Right lobe of liver (tissue), 6 donors: Measurements from ENCODE around the gene CPNE4. TPM values are rescaled to one million over a fixed set of nuclear protein-coding genes. Genes with fewer than 3 reads are reported as not detected.

Source experiments
- ATAC-seq, 4 donors: fragments of 200-7000 bp; cut with Tn5 transposase; one replicate each; pipeline ENCODE4 v1.9.1; 2020; ENCODE audit warnings: mild to moderate bottlenecking in 4 of 4, moderate library complexity in 4 of 4
- DNase-seq, 3 donors: peaks; one replicate each; pipeline ENCODE4 v3.0.0-alpha.2; 2020
- H3K27ac ChIP-seq, 3 donors: fragments of 200-600 bp; one replicate each; pipeline ENCODE4 v1.8.0; 2022
- H3K27me3 ChIP-seq, 2 donors: fragments of 200-600 bp; one replicate each; pipeline ENCODE4 v1.8.0; 2022
- H3K36me3 ChIP-seq, 4 donors: fragments of 200-600 bp; sonication (generic) in 1 of 4; one replicate each; pipeline versions ENCODE4 v1.5.1 to v1.8.0; 2017 to 2022; ENCODE audit warnings: control low read depth in 1 of 4
- H3K4me1 ChIP-seq, 4 donors: fragments of 200-600 bp; sonication (generic) in 1 of 4; one replicate each; pipeline versions ENCODE4 v1.5.1 to v1.8.0; 2017 to 2022; ENCODE audit warnings: control low read depth in 1 of 4
- H3K4me3 ChIP-seq, 3 donors: fragments of 200-600 bp; one replicate each; pipeline ENCODE4 v1.8.0; 2022
- H3K9me3 ChIP-seq, 4 donors: fragments of 200-600 bp; sonication (generic) in 1 of 4; one replicate each; pipeline versions ENCODE4 v1.5.1 to v1.8.0; 2017 to 2022; ENCODE audit warnings: control low read depth in 1 of 4
- POLR2A ChIP-seq: fragments of 450-650 bp; IDR thresholded peaks from one replicate; pipeline ENCODE4 v1.6.1; 2017; ENCODE audit warnings: antibody characterized with exemption, mild to moderate bottlenecking
- WGBS: methylation state at CpG from one replicate; pipeline ENCODE4 v1.1.6; 2018; ENCODE audit warnings: low coverage, low lambda C conversion rate; ENCODE audit not compliant: insufficient coverage; ENCODE audit errors: missing lambda C conversion rate; 5-methylcytosine and 5-hydroxymethylcytosine counted together
- intact Hi-C, 2 donors: fragments of 100-400 bp; cut with DNase I; formaldehyde crosslinking; loops; one replicate each; pipeline versions ENCODE4 v1.11.2 to v1.14.1; 2022
- total RNA-seq, 6 experiments: library from RNA; depleted of rRNA in 2 of 6; stranded (reverse); fragments of >200 nt in 2 of 6; fragmentation: NEBNext Ultra II Directional in 3 of 6; extraction: Animal tissue kit (Norgen Biotek cat#: 25700) in 3 of 6; gene quantifications; one replicate each; pipeline versions ENCODE4 v1.1.0 to v1.2.4, GENCODE V29; 2016 to 2023
- TF ChIP-seq, protein P1 (sequence below), 4 donors: fragments of 200-600 bp in 3 of 4; fragments of 450-650 bp in 1 of 4; IDR thresholded peaks; one replicate each; pipeline versions ENCODE4 v1.5.1 to v1.8.0; 2016 to 2022; ENCODE audit warnings: antibody characterized with exemption in 4 of 4, mild to moderate bottlenecking in 2 of 4
- donor health status: DM: no; HTN: yes; CAD: no.
- donor health status: DM: no; HTN: no; CAD: no.
- donor health status: DM: no; HTN: no; CAD: no.
- donor health status: DM: no; HTN: yes; CAD: no.
- donor health status: DM: no; HTN: yes; CAD: no.

Gene CPNE4
- total RNA-seq, 6 experiments from 2014 or later = not detected

DNA sequence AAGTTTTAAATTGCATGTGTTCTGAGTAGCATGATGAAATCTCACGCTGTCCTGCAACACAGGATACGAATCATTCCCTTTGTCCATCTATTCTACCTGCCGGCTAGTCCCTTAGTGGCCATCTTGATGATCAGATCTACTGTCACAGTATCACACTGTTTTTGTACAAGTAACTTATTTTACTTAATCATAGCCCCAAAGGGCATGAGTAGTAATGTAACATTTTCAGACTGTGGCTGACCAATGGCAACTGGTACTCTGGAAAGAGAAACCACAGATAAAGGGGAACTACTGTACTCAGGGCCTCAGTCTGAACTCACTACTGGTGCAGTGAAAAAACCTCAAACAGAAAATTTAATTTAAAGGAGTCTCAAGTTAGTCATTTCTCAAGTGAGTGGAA lies 404.7 kb downstream of the CPNE4 start:
- DNase-seq (no peak), ATAC-seq (no peak)
- intact Hi-C loops = no loop called here
- no peaks in the 10 kb centered on the region for H3K9me3 ChIP-seq
- no peak overlapping the region for H3K4me3 ChIP-seq
- no peaks in the 10 kb centered on the region for H3K4me1 ChIP-seq
- WGBS = 47% methylated on average over 3 of the region's 3 CpGs
- H3K27ac ChIP-seq = no peak overlapping the region
- H3K27me3 ChIP-seq = no peaks in the 10 kb centered on the region
- no peak for TF ChIP-seq POLR2A
- TF ChIP-seq, protein P1, sequence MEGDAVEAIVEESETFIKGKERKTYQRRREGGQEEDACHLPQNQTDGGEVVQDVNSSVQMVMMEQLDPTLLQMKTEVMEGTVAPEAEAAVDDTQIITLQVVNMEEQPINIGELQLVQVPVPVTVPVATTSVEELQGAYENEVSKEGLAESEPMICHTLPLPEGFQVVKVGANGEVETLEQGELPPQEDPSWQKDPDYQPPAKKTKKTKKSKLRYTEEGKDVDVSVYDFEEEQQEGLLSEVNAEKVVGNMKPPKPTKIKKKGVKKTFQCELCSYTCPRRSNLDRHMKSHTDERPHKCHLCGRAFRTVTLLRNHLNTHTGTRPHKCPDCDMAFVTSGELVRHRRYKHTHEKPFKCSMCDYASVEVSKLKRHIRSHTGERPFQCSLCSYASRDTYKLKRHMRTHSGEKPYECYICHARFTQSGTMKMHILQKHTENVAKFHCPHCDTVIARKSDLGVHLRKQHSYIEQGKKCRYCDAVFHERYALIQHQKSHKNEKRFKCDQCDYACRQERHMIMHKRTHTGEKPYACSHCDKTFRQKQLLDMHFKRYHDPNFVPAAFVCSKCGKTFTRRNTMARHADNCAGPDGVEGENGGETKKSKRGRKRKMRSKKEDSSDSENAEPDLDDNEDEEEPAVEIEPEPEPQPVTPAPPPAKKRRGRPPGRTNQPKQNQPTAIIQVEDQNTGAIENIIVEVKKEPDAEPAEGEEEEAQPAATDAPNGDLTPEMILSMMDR (IDR thresholded peaks at IDR 0.05) = no peak
- no peaks in the 10 kb centered on the region for H3K36me3 ChIP-seq

DNA sequence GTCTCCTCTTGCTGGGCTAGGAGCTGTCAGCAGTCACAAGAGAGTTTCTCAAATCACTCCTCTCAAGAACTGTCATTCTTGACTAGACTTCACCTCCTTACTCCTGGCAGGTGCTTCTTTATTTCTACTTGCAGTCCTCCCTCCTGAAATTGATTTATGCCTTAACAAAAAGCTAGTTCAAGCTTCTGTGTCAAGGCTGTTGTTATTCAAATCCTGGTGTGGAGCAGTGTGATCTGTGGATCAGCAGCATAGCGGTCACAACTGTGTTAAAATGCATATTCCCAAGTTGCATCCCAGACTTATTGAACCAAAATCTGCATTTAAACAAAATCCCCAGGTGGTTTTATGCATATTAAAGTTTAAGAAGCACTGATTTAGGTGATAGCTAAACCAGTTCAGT lies 411.4 kb downstream of the CPNE4 start:
- ATAC-seq (no peak), DNase-seq (no peak)
- H3K27me3 ChIP-seq = no peaks in the 10 kb centered on the region
- no peaks in the 10 kb centered on the region for H3K36me3 ChIP-seq
- H3K4me1 ChIP-seq = no peaks in the 10 kb centered on the region
- no peak overlapping the region for H3K27ac ChIP-seq
- intact Hi-C loops = no loop called here
- 100% methylated on average over 1 of the region's 1 CpG for WGBS
- TF ChIP-seq, protein P1 (IDR thresholded peaks at IDR 0.05) = no peak
- TF ChIP-seq POLR2A = no peak
- H3K9me3 ChIP-seq = no peaks in the 10 kb centered on the region
- H3K4me3 ChIP-seq = no peak overlapping the region

DNA sequence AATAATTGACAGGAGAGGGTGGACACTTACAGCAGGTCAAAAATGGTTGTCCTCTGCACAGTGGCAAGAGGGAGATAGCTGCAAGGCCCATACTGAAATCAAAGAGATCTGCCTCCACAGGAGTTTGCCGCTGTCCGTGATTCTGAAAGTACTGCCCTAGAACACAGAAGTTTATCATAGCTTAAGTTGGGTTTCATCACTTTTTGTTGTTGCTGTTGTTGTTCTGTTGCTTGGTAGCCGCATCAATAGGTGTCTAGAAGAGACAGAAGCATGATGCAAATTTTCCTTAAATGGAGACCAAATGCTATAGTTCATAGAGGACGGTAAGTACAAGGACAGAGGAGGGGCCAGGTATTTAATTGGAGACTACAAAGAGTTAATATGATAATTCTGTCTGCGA lies 412.1 kb downstream of the CPNE4 start:
- WGBS = 74% methylated on average over 5 of the region's 5 CpGs
- ATAC-seq = no peak

DNA sequence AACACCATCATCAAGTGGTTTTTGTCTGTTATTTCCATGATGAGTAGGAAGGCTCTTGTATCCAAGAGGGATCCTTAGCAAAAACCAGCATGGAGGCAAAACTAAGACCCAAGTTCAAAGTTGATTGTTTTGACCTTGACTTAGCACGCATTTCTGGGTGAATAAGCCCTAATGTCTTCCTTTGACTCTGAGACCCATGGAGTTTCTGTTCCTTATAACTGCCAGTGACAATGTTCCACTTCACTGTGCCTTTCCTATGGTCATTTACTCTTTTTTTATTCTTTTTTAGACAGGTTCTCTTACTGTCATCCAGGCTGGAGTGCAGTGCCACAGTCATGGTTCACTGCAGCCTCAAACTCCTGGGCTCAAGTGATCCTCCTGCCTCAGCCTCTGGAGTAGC lies 413.8 kb downstream of the CPNE4 start:
- intact Hi-C loops = no loop called here
- Histone ChIP-seq H3K27ac (no peak overlapping the region), H3K27me3 (no peaks in the 10 kb centered on the region), H3K4me3 (no peak overlapping the region), H3K4me1 (no peaks in the 10 kb centered on the region), H3K36me3 (no peaks in the 10 kb centered on the region), H3K9me3 (no peaks in the 10 kb centered on the region)
- TF ChIP-seq, protein P1 (IDR thresholded peaks at IDR 0.05) = no peak
- TF ChIP-seq POLR2A = no peak
- WGBS = 55% methylated on average over 1 of the region's 1 CpG
- no peak for DNase-seq
- ATAC-seq = no peak

More for the DNA sequence above, 412.1 kb downstream of the CPNE4 start:
- H3K4me1 ChIP-seq = no peaks in the 10 kb centered on the region
- intact Hi-C loops = no loop called here
- TF ChIP-seq, protein P1 (IDR thresholded peaks at IDR 0.05) = no peak
- H3K4me3 ChIP-seq = no peak overlapping the region
- no peaks in the 10 kb centered on the region for H3K36me3 ChIP-seq
- no peaks in the 10 kb centered on the region for H3K9me3 ChIP-seq
- H3K27ac ChIP-seq = no peak overlapping the region
- no peak for DNase-seq
- H3K27me3 ChIP-seq = no peaks in the 10 kb centered on the region

DNA sequence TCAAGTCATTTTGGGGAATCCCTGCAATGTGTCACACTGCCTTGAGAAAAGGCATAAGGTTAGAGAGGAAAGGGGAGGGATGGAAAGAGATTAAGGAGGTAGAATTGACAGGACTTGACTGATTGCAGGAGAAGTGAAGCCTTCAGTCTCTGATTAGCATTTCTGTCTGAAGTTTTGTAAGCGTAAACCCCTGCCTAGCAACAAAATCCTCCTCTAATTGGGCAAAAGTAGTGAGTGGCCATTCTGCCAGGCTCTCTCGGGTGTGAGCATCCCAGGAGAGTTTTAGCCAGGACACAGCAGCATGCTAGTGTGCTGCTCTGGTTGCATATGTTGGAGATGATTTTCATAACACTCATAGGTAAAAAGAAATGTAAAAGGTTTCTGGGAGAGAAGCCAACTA lies 415.0 kb downstream of the CPNE4 start:
- ATAC-seq (no peak), DNase-seq (no peak)
- H3K27me3 ChIP-seq = no peaks in the 10 kb centered on the region
- H3K4me1 ChIP-seq = no peaks in the 10 kb centered on the region
- H3K27ac ChIP-seq = no peak overlapping the region
- no peaks in the 10 kb centered on the region for H3K36me3 ChIP-seq
- H3K4me3 ChIP-seq = no peak overlapping the region
- no peak for TF ChIP-seq POLR2A
- TF ChIP-seq, protein P1 (IDR thresholded peaks at IDR 0.05) = no peak
- H3K9me3 ChIP-seq = no peaks in the 10 kb centered on the region
- 31% methylated on average over 2 of the region's 2 CpGs for WGBS
- intact Hi-C loops = no loop called here
